Activated T-cell treated with anti-CD3 and anti-CD28 coated beads, Interleukin-2, amount 50 U/mL, for 1 hour (primary cell): ENCODE measurements around the gene BLOC1S1.

Experiments used
- DNase-seq: peaks from one replicate; pipeline ENCODE4 v3.0.0-alpha.2; 2020

The BLOC1S1 gene

DNA sequence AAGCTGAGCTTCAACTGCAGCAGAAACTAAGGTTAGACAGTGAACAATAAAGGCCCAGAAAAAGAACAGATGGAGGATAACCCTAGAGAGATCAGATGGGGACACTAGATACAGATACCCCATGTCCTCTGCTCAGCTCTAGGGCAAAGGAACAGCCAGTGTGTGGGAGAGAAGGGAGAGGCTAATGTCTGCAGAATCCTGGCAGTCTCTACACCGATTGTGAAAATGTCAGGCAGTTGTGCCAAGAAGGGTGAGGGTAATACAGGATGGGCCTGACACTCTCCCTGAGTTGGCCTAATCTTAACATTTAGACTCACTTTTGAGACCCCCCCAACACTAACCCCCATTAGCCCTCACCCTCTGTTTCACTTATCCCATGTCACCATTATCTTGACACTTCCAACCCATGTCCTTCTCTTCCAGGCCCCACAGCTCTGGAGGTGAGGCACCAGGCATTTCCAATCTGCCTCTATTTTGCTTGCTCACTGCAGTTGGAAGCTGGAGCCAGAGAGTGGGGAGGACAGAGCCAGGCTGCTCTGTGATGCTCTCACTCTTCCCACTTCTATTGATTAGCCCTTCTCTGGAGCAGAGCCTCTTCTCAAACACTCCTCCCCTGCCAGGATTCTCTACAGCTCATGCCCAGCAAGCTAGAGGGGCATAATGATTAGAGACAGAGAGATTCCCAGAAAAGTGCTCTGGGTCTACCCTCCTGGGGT is 3.0 kb upstream of the BLOC1S1 start:
- no peak for DNase-seq

DNA sequence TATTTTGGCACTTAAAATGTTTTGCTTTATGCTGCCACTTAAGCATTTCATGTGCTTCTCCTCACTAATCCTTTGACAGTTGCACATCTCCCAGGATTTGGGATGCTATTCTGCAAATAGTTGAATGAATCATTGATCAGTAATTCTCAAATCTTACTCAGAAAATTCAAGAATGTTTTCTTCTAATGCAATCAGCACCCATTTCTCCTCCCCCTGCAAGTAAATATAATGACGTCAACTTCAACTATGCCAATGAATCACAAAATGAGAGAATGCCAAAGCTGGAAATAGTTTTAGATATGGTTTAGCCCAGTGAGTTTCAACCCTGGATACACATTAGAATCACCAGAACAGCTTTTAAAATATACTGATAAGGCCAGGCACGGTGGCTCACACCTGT is 2.1 kb upstream of the BLOC1S1 start:
- DNase-seq, result no peak

DNA sequence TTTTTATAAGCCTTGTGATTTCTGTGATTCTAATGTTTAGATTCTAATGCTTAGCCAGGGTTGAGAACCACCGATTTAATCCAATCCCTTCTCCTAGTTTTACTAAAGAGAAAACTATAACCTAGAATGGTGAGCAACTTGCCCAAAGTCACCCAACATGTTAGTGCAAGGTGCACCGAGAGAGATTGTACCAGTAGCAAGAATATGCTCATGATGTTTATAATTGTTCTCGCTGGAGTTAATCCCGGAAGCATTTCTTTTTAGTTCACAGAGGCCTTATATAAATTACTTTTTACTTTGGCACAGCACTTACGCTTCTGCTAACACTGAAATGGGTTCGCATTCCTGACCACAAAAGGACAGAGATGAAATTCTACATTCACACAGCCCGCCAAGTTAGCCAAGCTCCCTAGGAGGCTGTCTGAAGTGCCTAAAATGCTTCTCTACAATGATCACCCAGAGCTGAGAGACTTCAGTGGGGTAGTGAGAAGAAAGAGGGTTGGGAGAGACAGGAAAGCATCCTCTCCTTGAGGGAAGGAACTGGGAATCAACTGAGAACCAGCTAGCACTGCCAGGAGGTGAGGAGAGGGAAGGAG is 579 bp upstream of the BLOC1S1 start:
- DNase-seq, result no peak

DNA sequence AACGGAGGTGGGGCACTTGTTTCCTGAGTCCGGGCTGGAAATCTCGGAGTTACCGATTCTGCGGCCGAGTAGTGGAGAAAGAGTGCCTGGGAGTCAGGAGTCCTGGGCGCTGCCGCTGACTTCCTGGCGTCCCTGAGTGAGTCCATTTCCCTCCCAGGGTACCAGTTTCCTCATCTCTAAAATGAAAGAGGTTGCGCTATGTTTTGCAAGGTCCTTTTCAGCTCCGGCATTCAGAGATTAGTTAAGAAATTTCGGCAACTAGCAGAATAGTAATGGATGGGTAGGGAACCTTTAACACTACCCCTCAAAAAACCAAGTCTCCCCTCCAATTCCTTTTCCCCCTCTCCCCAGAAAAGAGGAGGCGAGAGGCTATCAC is 724 bp downstream of the BLOC1S1 start:
- DNase-seq, result no peak

DNA sequence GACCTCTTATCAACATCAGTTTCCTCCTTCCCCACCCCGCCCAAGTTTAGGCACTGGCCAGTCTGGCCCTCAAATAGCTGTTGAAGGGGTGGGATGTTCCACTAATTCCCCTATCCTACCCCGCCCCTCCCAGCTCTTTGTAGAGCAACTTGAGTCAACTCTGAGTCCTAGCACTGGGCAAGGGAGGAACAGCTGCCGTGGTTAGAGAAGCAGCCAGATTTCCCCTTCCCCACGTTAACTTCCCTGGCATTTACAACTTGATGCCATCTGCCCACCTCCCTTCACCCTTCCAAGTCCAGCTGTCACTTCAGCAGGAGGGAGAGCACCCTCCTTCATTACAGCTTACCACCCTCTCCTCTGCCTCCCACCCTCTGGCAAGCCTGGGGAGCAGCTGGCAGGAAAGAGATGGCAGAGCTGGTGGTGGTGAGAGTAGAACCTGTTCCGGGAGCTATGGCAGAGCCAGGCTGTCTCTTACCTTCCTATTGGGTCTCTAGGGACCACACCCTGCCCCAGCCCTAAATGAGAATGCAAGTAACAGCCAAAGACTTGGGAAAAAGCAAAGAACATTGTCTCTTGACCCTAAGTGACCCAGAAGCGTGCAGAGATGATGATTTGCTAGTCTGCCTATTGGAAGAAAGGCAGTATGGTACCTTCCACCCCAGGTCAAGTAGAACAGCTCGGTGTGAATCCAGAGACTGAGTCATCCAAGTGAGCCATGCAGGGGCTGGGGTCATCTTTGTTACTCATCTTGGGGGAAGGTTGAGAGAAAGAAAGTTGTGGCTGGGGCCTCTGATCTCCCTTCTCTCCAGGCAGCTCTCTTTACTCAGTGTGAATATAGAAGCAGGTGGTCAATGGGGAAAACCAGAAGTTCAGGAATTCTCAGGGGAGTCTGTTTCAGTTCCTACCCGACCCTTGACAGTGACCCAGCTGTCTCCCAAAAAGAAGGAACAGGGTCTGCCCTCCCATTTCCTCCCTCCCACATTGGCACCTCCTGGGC is 1.5 kb downstream of the BLOC1S1 start:
- no peak for DNase-seq

DNA sequence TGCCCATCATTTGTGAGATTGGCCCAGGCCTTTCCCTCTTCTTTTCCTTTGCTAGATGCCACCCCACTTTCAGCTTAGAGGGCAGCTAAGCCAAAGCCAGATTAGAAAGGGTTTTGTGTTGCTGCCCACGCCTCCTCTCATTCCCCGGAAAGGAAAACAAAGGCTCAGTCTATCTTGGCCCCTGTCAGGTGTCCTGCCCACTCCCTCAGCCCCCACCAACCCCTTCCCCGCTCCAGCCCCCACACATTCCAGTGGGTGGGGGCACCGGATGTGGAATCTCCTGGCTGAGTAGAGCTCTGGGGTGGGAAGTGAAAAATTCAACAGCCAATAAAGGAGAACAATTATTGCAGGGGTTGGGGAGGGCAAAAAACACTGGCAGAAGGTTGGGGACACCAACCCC is 2.2 kb downstream of the BLOC1S1 start:
- DNase-seq, result no peak

DNA sequence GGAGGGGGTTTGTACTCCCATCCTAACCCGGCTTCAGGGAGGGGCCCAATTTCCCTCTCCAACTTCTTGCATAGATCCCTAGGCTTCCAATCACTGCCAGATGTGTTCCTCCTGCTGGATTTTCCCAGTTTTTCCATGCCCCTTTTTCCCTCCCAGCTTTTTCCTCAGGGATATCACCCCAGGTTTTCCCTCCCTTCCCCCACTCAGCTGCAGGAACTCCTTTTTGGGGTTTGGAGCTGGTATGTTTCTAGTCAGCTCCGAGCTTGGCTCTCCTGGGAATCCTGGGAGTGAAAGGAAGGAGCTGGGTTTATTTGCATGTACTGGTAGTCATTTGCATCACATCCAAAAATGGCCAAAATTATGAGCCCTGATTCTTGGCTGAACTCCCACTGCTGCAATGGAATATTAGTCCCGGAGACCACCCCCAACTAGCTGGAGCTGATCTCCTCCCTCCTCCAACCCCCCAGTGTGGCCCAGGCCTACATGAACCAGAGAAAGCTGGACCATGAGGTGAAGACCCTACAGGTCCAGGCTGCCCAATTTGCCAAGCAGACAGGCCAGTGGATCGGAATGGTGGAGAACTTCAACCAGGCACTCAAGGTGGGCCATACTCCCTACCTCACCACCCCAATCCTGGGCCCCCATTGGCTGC is 2.9 kb downstream of the BLOC1S1 start:
- DNase-seq, result no peak

DNA sequence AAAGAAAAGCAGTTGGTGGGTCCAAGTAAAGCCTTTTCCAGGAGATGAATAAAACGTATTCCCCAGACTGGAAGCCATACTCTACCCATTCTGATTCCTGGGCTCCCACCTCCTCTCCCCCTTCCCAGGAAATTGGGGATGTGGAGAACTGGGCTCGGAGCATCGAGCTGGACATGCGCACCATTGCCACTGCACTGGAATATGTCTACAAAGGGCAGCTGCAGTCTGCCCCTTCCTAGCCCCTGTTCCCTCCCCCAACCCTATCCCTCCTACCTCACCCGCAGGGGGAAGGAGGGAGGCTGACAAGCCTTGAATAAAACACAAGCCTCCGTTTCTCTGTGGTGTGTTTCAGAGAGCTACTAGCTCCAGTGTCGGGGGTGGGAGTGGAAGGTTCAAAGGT is 3.5 kb downstream of the BLOC1S1 start:
- no peak for DNase-seq

DNA sequence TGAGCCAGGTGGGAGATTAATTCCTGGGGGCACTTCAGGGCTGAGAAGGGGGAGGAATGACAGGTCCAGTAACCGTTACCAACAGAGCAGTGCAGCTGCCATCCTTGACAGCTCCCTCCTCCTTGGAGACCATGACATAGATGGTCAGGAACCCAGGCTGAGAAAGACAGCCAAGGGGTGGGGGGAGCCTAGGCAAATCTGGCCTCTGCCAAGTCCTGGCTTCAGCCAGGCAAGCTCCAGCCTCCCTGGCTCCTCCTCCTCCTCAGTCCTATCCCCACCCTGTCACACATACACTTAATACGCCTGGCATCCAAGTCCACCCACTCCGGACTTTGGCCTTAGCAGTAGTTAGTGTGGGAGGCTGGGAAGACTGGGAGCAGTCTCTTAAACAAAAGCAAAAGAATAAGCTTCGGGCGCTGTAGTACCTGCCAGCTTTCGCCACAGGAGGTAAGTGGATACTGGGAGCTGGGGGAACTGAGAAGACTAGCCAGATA is 4.3 kb downstream of the BLOC1S1 start, which contains the start of gene RDH5:
TSS of gene RDH5 (plus strand) at position 323 of the 494 bp plus-strand sequence. CDS start 792 bp downstream, outside the sequence.
- no peak for DNase-seq

DNA sequence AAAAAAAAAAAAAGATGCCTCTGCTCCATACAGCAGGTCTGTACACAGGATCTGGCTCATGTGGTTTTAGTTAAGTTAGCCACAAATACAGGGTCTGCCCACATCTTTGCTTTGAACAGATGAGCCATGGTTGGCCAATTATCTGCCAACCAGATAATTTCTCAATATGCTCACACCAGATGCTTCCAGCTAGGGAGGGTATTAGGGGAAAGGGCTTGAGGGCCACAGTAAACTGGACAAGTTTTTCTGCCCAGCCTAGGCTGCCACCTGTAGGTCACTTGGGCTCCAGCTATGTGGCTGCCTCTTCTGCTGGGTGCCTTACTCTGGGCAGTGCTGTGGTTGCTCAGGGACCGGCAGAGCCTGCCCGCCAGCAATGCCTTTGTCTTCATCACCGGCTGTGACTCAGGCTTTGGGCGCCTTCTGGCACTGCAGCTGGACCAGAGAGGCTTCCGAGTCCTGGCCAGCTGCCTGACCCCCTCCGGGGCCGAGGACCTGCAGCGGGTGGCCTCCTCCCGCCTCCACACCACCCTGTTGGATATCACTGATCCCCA is 5.1 kb downstream of the BLOC1S1 start:
- DNase-seq, result no peak

DNA sequence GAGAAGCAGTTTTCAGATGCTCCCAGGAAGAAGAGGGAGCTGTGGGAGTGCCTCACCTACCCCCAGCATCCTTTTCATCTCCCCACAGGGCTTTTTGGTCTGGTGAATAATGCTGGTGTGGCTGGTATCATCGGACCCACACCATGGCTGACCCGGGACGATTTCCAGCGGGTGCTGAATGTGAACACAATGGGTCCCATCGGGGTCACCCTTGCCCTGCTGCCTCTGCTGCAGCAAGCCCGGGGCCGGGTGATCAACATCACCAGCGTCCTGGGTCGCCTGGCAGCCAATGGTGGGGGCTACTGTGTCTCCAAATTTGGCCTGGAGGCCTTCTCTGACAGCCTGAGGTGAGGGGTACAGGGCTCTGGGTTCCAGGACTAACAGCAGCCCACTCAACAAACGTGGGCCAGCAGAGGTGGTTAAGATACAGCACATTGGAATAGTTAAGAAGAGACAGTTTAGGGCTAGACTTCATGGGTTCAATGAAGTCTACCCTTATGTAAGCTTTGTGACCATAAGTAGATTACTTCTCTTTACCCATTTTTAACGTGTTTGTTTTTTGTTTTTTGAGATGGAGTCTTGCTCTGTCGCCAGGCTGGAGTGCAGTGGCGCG is 5.9 kb downstream of the BLOC1S1 start:
- no peak for DNase-seq

DNA sequence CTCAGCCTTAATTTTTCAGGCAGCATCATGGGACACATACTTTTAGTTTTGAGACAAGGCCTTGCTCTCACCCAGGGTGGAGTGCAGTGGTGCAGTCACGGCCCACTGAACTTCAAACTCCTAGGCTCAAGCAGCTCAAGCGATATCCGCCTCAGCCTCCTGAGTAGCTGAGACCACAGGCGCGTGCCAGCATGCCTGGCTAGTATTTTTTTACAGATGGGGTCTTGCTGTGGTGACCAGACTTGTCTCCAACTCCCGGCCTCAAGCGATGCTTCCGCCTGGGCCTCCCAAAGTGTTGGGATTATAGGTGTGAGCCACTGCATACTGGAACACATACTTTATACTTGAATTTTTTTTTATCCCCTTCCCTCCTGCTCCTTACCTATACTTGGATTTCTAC is 7.1 kb downstream of the BLOC1S1 start:
- DNase-seq, result no peak

DNA sequence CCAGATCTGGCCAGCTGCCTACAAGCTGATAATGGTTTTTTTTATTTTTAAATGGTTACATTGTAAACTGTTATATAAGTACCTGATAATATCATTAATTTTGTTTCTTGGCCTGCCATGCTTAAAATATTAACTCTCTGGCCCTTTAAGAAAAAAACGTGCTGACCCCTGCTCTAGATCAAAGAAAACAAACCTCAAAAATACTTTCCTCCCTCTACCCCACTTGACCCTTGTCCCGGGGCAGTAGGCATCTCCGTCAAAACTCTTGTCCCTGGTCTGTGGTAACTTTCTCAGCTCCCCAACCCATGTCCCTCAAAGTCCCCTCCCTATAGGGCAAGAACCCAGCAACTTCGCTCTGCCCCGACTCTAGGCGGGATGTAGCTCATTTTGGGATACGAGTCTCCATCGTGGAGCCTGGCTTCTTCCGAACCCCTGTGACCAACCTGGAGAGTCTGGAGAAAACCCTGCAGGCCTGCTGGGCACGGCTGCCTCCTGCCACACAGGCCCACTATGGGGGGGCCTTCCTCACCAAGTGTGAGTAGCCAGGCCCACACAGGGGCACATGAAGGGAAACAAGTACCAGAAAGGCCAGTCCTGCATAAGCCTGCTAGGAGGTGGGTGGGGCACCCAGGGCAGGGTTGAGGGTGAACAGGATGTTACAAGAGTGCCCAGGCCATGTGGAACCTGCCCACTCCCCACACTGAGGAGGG is 7.8 kb downstream of the BLOC1S1 start:
- no peak for DNase-seq

DNA sequence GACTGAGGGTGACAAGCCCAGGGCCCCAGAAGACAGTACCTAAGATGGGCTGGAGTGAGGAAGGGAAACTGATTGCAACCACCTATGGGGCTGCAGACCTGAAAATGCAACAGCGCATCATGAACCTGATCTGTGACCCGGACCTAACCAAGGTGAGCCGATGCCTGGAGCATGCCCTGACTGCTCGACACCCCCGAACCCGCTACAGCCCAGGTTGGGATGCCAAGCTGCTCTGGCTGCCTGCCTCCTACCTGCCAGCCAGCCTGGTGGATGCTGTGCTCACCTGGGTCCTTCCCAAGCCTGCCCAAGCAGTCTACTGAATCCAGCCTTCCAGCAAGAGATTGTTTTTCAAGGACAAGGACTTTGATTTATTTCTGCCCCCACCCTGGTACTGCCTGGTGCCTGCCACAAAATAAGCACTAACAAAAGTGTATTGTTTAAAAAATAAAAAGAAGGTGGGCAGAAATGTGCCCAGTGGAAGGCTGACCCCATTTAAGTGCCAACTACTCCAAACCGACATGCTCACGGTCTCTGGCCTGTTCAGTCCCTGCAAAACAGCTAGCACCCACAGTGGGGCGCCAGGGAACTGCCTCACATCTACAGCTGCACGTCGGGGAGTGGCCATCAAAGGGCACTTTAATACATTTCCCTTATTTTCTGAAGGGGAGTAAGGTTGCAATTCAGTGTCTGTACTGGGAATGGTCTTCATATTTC is 8.5 kb downstream of the BLOC1S1 start:
- peak; percentile 70 for DNase-seq

DNA sequence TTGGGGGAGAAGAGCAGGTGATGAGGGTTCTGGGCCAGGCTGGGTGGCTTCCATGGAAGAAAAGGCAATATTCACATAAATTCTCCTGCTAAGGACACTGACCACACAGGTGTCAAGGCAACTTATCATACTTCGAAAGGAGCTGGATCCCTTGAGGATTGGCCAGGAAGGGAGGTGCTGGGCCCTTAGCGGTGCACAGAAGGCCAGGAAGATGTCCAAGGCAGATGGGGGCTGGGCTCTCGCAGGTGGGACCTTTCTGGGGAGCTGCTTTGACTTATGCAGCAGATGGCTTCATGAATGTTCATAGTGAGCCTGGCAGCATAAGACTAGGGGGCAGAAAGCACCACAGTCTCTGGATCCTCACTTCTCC is 9.1 kb downstream of the BLOC1S1 start:
- no peak for DNase-seq

DNA sequence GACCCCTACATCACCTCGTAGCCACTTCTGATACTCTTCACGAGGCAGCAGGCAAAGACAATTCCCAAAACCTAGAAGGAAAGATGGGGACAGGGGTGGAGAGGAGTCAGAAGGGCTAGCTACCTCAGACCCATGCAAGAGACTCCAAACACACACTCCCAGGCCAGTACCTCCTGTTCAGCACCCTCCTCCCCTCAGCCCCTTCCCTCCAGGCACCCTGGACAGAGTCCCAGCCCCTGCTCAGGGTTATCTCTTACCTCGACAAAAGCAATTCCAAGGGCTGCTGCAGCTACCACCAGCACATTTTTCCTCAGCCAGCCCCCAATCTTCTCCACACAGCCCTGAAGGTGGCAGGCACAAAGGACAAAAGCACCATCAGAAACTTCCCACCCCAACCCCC is 9.7 kb downstream of the BLOC1S1 start:
- DNase-seq, result no peak

DNA sequence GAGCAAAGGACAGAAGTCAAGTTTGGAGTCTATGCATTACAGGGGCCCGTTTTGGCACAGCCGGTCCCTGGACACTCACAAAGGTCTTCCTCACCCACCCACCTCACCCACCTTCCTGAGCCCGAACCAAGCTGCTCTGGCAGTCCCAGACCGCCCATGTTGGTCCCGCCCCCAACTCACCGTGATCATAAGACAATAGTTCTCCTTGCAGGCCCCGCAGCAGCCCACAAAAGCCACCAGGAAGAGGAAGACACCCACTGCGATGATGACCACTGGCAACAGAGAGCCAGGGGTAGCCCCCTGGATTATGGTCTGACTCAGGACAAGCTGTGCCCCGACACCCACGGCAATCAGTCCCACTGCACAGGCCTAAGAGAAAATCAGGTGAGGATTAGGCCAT is 11.1 kb downstream of the BLOC1S1 start:
- DNase-seq, result no peak

DNA sequence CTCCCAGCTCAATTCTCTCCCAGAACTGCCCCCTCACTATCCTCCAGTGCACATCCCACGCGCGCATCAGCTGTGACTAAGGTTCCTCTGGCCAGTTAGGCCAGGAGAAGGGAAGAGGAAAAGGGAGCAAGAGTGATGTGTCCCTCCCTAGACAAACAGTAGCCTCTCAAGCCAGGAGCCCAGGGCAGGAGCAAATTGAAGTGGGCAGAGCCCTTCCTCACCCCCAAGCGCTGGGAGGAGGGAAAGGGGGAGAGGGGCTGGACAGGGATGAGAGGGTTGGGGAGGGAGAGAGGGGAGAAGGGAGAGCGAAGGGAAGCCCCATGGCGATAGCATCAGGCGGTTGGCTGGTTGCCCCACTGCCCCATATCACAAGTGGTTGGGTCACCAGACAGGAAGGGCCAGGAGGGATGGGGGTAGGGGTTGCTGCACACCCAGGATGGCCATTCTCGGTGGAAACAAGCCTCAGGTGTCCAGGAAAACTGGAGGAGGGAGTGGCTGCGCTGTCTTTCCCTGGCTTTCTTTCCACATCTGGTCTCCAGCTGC is 11.9 kb downstream of the BLOC1S1 start:
- DNase-seq, result no peak

DNA sequence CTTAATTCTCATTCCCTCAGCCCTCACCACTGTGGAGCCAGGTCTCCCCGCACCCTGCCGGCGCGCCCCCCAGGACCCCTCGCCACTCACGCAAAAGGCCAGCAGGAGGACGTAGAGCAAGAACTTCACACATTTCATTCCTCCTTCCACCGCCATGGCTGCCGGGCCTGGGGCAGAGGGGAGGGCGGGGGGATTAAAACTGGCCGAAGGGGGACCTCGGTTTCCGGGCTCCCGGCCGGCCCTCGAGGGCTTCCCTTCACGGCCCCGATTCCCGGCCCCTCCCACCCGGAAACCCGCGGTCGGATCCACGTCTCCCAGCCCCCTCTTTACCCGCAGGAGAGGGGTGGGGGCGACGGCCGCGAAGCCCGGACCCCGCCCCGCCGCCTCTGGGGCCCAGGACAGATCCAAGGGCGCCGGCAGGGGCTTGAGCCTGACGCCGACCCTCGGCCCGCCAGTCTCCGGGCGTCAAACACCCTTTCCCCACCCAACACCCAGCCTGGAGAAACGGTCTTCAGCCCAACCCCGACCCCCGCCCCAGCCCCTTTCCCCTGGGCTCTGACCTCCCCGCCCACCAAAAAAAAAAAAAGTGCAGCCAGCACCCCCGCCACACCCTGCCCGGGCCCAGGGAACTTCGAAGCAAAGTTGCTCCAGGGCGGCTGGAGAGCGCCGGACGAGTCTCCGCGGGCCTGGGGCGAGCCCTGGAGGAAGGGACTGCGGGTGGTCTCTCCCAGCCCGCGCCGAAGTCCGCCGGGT is 12.5 kb downstream of the BLOC1S1 start:
- DNase-seq, result no peak
